Measurements from ENCODE around the gene NDUFS8.

DNA sequence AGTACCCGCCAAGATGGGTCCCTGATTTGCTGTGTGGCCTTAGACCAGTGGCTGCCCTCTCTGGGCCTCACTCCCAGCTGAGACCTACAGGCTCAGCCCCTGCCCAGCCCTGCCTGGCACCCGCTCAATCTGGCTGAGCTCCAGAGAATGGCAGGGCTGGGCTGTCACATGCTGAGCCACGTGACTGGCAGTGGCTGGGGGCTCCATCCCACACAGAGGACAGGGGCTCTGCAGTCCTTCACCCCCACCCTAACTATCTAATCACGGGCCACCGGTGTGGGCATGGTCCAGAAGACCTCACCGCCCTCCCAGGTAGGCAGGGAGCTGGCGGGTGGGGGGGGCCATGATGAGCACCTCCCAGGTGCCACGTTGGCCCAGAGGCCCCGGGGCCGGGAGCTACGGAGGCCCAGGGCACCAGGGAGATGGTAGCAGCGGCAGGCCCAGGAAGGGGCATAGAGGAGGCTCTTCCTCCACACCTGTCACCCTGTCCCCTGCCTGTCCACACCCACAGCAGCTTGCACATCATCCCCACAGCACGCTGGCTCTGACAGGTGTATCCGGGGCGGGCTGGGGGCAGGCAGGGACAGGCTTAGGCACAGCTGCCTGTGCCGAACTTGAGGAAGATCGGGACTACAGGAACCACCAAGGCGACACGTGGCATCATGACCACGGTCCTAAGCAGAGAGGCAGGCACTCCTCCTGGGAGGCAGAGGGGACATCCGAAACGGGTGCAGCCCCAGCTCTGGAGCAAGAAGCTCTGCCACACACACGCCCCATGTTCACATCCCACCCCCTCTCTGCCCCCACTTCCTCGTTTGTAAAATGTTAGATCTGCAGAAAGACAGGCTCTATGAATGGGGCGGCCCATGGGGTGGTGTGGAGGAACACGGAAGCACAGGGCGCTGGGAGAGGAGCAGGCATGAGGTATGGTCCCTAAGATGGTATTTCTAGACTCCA is 21.8 kb upstream of the NDUFS8 start:
- no peak for TF ChIP-seq POLR2A (IDR thresholded peaks at IDR 0.05)
- TF ChIP-seq, protein P1, sequence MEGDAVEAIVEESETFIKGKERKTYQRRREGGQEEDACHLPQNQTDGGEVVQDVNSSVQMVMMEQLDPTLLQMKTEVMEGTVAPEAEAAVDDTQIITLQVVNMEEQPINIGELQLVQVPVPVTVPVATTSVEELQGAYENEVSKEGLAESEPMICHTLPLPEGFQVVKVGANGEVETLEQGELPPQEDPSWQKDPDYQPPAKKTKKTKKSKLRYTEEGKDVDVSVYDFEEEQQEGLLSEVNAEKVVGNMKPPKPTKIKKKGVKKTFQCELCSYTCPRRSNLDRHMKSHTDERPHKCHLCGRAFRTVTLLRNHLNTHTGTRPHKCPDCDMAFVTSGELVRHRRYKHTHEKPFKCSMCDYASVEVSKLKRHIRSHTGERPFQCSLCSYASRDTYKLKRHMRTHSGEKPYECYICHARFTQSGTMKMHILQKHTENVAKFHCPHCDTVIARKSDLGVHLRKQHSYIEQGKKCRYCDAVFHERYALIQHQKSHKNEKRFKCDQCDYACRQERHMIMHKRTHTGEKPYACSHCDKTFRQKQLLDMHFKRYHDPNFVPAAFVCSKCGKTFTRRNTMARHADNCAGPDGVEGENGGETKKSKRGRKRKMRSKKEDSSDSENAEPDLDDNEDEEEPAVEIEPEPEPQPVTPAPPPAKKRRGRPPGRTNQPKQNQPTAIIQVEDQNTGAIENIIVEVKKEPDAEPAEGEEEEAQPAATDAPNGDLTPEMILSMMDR (IDR thresholded peaks at IDR 0.05): no peak
- no peak for TF ChIP-seq EP300 (IDR thresholded peaks at IDR 0.05)
- TF ChIP-seq POLR2AphosphoS5 (IDR thresholded peaks at IDR 0.05): no peak
